Left renal pelvis (tissue), 4 donors: ENCODE measurements around the gene SH3PXD2B. TPM values are rescaled to one million over a fixed set of nuclear protein-coding genes. Genes with fewer than 3 reads are reported as not detected.
"Not testable (repeated sequence)": the region's sequence is repeated elsewhere in the genome, so short reads cannot be mapped to it uniquely, and the experiment has no call there.

Experiments
- DNase-seq, 4 donors: peaks; one replicate each; pipeline ENCODE4 v3.0.0-alpha.2; 2013; ENCODE audit warnings: low read depth in 4 of 4, low spot score in 3 of 4
- polyA plus RNA-seq, 4 donors: library from polyadenylated mRNA; unstranded; fragments of 120-200 nt; gene quantifications; one replicate each; pipeline ENCODE4 v1.2.1, GENCODE V29; 2013; ENCODE audit not compliant: insufficient read length in 4 of 4

Gene SH3PXD2B
- polyA plus RNA-seq, 4 donors: 28.2 to 63.9 (median 35.1) TPM

DNA sequence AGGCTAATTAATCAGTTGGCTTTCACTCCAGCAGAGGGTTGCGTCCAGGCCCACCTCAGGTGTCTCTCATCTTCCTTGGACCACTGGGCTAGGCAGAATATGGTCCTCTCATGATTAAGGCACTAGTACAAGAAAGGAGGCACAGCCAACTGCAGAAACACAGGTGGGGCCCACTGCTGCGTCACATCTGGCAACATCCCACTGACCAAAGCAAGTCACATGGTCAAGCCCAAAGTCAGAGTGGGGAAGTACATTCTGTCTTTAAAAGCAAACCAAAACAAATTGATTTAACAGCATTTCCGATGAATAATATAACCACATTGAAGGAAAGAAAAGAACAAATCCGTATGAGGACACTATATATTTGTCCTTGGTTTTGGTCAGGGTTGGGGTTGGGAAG, 142.7 kb downstream of the SH3PXD2B start:
- DNase-seq: no peak

DNA sequence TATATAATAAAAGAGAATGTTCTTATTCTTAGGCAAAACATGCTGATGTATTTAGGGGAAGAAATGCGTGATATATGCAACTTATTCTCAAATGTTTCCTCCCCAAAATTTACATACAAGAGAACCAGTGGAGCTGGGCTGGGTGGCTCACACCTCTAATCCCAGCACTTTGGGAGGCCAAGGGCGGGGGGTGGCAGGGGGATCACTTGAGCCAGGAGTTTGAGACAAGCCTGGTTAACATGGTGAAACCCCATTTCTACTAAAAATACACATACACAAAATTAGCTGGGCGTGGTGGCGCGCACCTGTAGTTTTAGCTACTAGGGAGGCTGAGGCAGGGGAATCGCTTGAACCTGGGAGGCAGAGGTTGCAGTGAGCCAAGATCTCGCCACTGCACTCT, 143.3 kb downstream of the SH3PXD2B start:
- no peak for DNase-seq

DNA sequence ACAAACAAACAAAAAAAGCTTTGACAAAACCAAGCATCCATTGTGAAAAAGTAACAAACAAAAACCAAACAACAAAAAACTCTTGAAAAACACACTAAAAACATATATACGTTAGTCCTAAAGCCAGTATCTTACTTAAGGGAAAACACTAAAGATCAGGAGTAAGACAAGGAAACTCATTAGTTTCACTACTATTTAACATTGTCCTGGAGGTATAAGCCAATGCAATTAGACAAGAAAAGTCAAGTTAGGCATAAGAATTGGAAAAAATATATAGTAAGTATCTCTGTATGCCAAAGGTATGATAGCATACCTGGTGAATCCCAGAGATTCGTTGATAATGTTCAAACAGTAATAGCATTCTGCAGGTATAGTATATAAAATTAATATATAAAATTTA, 148.9 kb downstream of the SH3PXD2B start:
- DNase-seq: no peak

DNA sequence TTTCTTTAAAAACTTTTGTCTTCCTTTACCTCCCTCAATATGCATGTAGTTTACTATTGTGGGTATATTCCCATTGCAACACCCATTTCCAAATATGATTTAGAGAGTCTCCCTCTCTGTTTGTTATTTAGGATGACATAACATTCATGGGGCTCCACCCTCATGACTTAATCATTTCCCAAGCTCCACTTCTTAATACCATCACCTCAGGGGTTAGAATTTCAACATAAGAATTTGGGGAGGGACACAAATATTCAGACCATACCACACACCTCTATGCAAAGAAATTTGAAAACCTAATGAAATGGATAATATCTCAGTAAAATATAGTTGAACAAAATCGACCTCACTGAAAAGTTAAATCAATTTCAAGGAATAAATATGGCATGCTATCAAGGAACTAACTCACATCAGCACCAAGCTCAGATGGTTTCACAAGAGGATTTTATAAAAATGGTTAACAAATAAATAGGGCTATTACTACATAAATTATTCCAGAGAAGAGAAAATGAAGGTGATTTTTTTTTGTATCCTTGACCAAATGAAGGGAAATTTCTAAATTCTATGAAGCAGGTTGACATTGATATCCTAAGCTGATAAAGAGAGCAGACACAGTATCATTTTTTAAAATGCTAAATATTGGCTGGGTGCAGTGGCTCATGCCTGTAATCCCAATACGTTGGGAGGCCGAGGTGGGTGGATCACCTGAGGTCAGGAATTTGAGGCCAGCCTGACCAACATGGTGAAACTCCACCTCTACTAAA, 150.6 kb downstream of the SH3PXD2B start:
- no peak for DNase-seq

DNA sequence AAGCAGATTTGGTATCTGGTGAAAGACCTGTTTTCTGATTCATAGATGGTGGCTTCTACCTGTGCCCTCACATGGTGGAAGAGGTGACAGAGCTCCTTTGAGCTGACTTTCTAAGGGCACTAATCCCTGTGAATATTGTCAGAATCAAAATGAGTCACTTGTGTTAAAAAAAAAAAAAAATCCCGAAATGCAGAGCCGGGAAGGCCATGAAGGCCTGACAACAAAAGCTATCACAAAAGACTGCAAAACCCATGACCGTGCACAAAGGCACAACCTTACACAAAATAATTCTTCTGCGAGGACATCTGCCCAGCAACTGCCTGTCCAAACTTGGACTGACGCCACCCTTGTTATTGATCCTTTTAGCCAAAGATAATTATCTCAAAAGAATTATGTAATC, 151.2 kb downstream of the SH3PXD2B start:
- DNase-seq: no peak

DNA sequence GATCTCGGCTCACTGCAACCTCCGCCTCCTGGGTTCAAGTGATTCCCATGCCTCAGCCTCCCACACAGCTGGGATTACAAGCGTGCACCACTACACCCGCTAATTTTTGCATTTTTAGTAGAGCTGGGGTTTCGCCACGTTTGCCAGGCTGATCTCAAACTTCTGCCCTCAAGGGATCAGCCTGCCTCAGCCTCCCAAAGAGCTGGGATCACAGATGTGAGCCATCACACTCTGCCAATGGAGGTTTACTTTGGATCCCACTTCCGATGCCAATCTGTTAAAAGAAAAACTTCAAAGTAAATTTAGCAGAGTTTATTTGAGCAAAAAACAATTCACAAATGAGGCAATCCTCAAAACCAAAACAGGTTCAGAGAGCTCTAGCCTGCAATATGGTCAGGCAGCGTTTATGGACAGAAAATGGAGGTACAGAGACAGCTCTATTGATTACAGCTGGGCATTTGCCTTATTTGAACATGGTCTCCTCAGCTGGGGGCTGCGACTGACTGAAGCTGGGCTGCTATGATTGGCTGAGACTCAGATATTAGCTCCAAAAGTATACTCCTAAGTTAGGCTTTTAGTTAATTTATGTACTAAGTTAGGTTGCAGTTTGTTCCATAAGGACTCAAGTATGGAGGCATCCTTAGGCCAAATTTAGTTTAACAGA, 152.1 kb downstream of the SH3PXD2B start:
- no peak for DNase-seq

DNA sequence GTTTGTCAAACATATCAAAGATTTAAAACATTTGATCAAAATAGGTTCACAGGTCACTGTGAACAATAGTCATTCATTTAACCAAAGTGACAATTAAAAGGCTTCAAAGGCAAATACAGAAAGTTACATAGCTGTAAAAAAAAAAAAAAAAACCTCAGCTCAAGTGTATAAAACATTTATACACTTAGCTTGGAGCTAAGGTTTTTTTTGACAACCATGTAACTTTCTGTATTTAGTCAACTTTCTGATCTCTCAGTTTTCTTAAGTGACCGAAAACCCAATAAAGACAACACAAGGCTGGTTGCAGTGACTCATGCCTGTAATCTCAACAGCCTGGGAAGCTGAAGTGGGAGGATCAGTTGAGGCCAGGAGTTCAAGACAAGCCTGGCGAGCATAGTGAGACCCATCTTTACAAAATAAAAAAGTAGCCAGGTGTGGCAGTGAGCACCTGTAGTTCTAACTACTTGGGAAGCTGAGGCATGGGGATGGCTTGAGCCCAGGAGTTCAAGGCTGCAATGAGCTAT, 154.3 kb downstream of the SH3PXD2B start:
- DNase-seq: no peak

DNA sequence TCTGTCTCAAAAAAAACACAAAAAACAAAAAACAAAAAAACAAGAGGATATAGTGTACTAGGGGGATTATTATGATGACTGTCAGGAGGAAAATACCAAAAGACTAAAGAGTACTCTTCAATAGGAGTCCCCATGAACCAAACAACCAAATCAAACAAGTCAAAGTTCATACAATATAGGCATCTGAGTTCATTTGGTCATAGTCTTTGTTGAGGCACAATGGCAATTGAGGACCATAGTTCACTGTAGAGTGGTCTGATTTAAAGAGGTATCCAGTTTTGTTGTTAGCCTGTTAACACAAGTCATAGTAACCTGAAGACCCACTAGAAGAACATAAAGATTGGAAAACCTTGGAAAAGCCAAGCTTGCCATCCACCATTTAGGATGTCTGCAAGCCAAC, 159.5 kb downstream of the SH3PXD2B start:
- DNase-seq: no peak

DNA sequence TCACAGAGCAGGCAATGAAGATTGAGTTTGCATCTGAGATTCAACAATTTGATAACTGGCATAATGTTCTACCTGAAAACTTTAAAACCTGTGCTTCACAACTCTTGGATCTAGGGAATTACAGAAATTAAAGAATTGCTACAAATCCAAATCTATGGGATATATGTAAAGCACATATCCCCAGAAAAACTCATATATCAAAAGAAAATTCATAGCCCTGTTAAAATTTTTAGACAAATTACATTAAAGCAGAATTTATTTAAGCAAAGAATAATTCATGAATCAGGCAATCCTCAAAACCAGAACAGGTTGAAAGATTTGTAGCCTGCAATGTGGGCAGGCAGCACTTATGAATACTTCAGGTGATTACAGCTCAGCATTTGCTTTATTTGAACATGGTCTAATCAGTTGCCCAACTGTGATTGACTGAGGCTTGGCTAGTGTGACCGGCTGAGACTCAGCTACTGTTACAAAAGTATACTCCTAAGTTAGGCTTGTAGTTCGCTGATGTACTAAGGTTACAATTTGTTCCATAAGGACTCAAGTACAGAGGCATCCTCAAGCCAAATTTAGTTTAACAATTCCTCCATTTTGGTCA, 160.5 kb downstream of the SH3PXD2B start:
- DNase-seq: no peak

DNA sequence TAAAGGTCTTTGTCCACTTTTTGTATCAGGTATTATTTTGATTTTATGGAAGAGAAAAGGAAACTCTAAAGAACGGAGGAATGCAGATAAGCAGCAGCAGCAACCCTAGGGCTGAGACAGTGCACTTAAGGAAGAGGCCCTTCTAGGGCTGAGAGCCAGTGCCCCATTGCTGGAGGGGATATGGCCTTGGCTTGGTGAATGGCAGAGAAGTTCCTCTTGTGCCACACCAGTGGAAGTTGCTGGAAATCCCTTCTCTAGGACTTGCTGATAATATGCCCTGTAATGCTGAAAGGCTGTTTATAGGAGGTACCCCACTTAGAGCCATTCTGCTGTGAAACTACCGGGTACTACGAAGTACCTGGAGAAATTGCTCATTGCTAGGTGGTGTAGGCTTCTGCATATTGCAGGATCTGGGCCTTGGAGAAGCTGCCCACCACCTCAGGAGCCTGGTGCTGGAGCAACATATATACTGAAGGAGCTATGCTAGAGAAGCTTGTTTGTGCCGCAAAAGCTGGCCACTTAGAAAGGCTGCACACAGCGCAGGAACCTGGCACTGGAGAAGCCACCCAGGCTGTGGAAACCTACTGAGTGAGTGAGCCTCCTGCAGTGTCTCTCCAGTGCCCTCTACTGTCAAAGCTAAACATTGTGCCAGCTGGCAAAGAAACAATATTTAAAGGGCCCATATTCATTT, 161.1 kb downstream of the SH3PXD2B start:
- peak in 2 of 4 donors; percentile 36 to 50 for DNase-seq

DNA sequence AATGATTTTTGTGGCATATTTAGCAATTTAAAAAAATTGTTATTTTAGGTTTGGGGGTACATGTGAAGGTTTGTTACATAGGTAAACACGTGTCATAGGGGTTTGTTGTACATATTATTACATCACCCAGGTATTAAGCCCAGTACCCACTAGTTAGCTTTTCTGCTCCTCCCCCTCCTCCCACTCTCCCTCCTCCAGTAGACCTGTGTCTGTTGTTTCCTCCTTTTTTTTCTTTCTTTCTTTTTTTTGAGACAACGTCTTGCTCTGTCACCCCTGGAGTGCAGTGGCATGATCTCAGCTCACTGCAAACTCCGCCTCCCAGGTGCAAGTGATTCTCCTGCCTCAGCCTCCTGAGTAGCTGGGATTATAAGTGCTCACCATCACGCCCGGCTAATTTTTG, 162.5 kb downstream of the SH3PXD2B start:
- DNase-seq: not testable (repeated sequence)

DNA sequence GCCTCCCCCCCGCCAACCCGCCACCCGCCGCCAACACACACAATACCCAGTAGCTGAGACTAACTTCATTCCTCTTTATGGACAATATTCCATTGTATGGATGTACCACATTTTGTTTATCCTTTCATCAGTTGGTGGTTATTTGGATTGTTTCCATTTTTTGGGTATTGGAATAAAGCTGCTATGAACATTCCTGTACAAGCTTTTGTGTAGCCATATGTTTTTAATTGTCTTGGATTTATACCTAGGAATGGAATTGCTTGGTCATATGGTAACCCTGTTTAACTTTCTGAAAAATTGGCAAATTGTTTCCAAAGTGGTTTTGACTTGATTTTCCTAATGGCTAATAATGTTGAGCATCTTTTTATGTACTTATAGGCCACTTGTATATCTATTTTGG, 165.9 kb downstream of the SH3PXD2B start:
- no peak for DNase-seq

DNA sequence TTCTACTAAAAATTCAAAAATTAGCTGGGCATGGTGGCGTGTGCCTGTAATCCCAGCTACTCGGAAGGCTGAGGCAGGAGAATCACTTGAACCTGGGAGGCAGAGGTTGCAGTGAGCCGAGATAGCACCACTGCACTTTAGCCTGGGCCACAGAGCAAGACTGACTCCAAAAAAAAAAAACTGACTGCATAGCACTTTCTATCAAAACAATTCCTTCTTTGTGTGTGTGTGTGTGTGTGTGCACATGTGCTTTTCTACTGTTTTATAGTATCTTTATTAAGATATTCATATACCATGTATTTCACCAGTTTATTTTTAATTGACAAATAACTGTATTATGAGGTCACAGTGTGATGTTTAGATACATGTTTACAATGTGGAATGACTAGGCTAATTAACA, 167.2 kb downstream of the SH3PXD2B start:
- DNase-seq: not testable (repeated sequence)

DNA sequence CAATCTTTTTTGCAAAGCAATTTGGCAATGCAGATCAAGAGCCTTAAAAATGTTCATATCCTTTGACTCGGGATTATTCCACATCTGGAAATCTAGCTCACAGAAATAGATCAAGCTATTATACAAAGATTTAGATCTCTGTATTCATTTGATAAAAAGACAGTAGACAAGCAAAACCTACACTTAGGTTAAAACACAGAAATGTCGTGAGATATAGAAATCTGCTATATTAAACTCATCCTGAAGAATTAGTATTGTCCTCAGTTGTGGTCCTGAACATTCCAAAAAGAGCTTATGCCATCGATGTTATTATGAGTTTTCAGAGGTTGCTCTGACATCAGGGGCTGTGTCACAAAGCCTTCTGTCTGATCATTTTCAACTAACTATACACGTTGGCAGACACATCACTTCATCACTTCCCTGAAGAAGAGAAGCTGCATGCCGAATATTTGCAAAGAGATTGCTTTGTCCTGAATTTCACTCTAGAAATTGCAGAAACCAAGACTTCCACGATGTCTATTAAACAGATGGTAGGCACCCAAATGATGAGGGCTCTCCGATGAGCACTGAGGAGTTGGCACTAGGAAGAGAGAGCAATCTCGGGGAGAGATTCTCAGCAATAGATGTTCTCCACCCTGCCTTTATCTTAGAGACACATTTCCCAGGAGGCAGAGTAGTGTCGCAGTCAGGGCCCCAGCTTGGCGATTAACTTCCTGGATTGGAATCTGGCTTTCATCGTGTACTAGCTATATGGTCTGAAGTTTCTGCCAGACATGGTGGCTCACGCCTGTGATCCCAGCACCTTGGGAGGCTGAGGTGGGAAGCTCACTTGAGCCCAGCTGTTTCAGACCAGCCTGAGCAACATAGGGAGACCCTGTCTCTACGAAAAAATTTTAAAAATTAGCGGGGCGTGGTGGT, 168.8 kb downstream of the SH3PXD2B start:
- DNase-seq: no peak

DNA sequence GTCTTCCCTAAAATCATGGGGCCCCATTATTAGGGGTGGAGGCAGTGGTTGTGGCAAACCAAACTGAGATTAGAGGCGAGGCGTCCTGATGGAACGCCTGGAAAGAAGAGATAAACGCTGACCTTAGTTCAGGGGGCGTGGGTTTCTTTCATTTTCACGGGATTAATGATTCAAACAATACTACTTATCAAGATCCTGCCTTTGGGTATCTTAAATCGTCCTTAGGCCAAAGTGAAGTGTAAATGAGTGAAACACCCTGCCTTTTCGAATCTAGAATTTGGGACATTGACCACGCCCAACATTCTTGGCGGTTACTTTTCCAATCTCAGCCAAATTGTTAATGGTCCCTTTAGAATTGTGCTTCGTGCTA, 169.7 kb downstream of the SH3PXD2B start:
- no peak for DNase-seq

DNA sequence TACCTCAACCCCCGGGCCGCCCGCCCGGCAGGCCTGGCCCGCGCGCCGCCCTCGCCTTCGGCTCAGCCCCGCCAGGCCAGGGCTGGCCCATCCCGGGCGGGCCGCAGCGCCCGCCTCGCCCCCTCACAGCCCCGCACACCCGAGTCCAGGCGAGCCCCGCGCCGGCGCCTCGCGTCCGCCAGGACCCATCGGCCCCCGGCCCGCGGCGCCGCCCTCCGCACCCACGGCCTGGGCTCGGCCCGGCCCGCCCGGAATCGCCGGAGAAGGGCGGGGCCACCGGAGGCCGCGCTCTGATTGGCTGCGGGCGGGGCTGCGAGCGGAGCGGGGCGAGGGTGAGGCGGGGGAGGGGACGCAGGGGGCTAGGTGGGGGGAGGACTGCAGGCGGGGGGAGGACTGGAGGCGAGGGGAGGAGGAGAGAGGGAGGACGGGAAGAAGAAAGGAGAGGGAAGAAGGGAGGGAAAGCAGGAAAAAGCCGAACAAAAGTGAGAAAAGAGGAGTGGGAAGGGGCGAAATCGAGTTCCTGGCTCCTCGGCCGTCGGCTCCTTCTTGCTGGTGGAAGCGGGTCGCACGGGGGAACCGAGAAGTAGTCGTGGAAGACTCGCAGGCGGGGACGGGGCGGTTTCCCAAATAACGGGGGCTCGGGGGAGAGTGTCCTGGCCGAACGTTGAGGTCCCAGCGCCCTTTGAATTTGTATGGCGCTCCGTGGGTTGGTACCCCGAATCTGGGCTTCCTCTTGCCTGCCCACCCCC, 170.3 kb downstream of the SH3PXD2B start:
- peak; percentile 62 to 82 (median 78) for DNase-seq

DNA sequence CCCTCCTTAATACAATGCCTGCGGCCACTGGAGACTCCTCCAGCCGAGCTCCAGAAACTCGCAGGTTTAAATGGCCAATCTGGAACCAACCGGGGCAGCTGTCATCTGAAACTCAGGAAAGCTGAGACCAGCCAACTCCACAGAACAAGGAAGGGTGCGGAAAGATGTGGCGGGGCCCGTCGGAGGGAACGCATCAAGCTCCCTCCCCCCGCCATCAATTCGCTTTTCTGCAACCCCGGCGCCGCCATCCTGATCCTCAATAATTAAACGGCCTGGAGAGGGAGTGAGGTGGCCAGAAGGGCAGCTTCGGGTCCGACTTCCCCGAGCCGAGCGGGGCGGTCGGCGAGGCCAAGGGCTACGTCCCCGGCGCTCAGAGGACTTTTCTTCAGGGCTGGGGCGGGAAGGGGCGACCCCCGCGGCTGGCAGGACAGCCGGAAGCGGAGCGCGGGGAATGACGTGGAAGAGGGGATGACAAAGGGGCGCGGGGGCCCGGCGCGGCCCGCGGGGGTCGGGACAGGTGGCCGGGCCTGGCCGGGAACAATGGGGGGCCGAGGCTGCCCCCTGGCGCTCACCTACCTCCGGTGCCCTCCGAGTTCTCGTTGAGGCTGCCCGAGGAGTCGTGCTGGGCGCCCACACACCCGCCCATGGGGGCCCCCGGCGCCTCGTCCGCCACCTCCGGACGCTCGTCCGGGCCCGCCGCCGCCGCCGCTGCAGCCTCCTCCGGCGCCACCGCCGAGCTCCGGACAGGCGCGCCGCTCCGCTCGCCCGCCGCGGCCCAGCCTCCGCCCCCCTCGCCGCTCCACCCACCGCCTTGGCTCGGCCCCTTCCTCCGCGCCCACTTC, 171.1 kb downstream of the SH3PXD2B start, which contains the start of gene UBTD2:
TSS of gene UBTD2 (minus strand) at position 745 of the 842 bp plus-strand sequence. CDS start at position 646, 99 bp downstream.
- DNase-seq: peak in 2 of 4 donors; percentile 44 to 57

DNA sequence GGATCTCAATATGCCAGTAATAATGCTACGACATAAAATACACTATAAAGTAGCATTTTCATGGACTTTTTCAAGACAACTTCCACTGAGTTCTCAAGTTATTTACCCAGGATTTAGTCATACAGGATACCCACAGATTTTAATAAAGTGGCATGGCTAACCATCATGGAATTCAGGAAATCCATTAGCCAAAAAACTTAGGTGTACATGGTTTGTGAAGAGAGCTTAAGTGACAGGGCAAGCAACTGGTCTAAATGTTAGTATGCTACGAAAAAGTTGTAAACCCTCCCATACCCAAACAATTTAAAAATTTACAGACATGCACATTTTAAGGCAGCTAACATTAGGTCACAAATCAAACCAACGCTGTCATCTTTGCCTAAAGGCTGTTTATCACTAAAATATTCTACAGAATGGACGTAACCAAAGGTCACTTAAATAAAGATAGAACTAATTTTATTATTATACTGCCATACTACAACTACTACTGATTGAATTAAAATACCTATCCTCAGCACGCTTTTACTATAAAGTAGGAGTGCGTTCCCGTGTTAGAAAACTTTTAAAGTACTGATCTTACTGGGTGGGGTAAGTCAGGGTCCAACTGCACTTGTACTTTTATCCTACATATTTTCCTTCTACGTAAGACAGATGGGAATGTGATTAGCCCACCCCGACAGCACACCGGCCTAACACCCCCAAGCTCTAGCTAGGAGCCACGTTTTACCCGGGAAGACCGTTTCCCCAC, 171.9 kb downstream of the SH3PXD2B start:
- no peak for DNase-seq
